ENCODE data around the gene SLC1A7. TPM values are rescaled to one million over a fixed set of nuclear protein-coding genes. Genes with fewer than 3 reads are reported as not detected.

The SLC1A7 gene
- total and polyA plus RNA-seq, 2 of the 13 experiments (the other 11 are each of a cell fraction or from before 2014, with no cell fraction given), result 0.04 to 2.0 TPM

- peak; percentile 70; the same call in 1 of the 2 replicates for TF ChIP-seq ZNF800 (CRISPR knock-in tag; IDR thresholded peaks at IDR 0.05)
- TF ChIP-seq CBX5 (CRISPR knock-in tag; IDR thresholded peaks at IDR 0.05; ENCODE audit: borderline replicate concordance), result peak; percentile 64; the same call in 1 of the 2 replicates
- TF ChIP-seq RFXAP (CRISPR knock-in tag; IDR thresholded peaks at IDR 0.05; ENCODE audit: borderline replicate concordance), result peak; percentile 34; the same call in 1 of the 2 replicates
- no peak for TF ChIP-seq ZNF879 (CRISPR knock-in tag; IDR thresholded peaks at IDR 0.05)
- TF ChIP-seq SOX6 (IDR thresholded peaks at IDR 0.05), result no peak
- TF ChIP-seq SOX6 (CRISPR knock-in tag; IDR thresholded peaks at IDR 0.05), result peak; percentile 60
- peak; percentile 53 for TF ChIP-seq GABPB1 (CRISPR knock-in tag; IDR thresholded peaks at IDR 0.05)
- peak; percentile 41; the same call in 1 of the 2 replicates for TF ChIP-seq MEIS1 (CRISPR knock-in tag; IDR thresholded peaks at IDR 0.05; ENCODE audit: borderline replicate concordance)
- peak; percentile 66 for TF ChIP-seq FOXA3 (CRISPR knock-in tag; IDR thresholded peaks at IDR 0.05)
- TF ChIP-seq ZBED4 (CRISPR knock-in tag; IDR thresholded peaks at IDR 0.05; ENCODE audit: borderline replicate concordance), result peak; percentile 73; the same call in 1 of the 2 replicates
- peak; percentile 90 for TF ChIP-seq MED1 (CRISPR knock-in tag; IDR thresholded peaks at IDR 0.05)
- no peak for TF ChIP-seq NFAT5 (CRISPR knock-in tag; IDR thresholded peaks at IDR 0.05)
These were observed 52.8 kb downstream of the SLC1A7 start (continued) for GRCh38 chr1:53089478-53090226.

Data from HepG2 (cell line).